ENCODE data around the gene ZNF256. TPM values are rescaled to one million over a fixed set of nuclear protein-coding genes. Genes with fewer than 3 reads are reported as not detected.

ZNF256 gene
- total RNA-seq, 4 donors from 2014 or later, result 5.7 to 11.1 (median 6.3) TPM

GRCh38 chr19:57947088-57947418, 453 bp downstream of the ZNF256 start:
- H3K4me1 ChIP-seq, result peaks cover 11% of the 10 kb centered on the region in 2 donors
- H3K9me3 ChIP-seq, result no peaks in the 10 kb centered on the region
- no peaks in the 10 kb centered on the region for H3K27me3 ChIP-seq
- H3K4me3 ChIP-seq (replicated peaks in 1 of 3), result peak overlapping the region; percentile 77 to 92 (median 91)
- WGBS, 2 donors, result 0% methylated on average over 10 of the region's 18 CpGs; no CpG with 5 or more reads in 1 of the 2 donors
- H3K27ac ChIP-seq, result peak overlapping the region; percentile 20 to 55 (median 36)
- peaks cover 9 to 15% of the 10 kb centered on the region in 2 donors for H3K36me3 ChIP-seq
- peak in 1 of 2 donors; percentile 3 for DNase-seq
- intact Hi-C loops (cut with DNase I), result no loop called here
- TF ChIP-seq POLR2A (IDR thresholded peaks at IDR 0.05), result no peak
- TF ChIP-seq CTCF (IDR thresholded peaks at IDR 0.05), result no peak

GRCh38 chr19:57946316-57946715, 1.2 kb downstream of the ZNF256 start:
- peak overlapping the region in 1 of 3 donors; percentile 77 for H3K4me3 ChIP-seq (replicated peaks in 1 of 3)

GRCh38 chr19:57941593-57941992, 5.9 kb downstream of the ZNF256 start:
- Histone ChIP-seq H3K27ac (no peak overlapping the region), H3K4me3 (replicated peaks in 1 of 3) (no peak overlapping the region), H3K27me3 (no peaks in the 10 kb centered on the region), H3K9me3 (no peaks in the 10 kb centered on the region), H3K4me1 (peaks cover 7% of the 10 kb centered on the region in 2 donors), H3K36me3 (peaks cover 22 to 26% of the 10 kb centered on the region in 2 donors)
- TF ChIP-seq CTCF (IDR thresholded peaks at IDR 0.05) (no peak), POLR2A (IDR thresholded peaks at IDR 0.05) (no peak)
- no peak for DNase-seq
- intact Hi-C loops (cut with DNase I), result no loop called here
- 100% methylated on average over 3 of the region's 3 CpGs for WGBS, 2 donors

More at GRCh38 chr19:57946316-57946715, 1.2 kb downstream of the ZNF256 start:
- Histone ChIP-seq H3K4me1 (peaks cover 11% of the 10 kb centered on the region in 2 donors), H3K36me3 (peaks cover 16 to 22% of the 10 kb centered on the region in 2 donors), H3K27ac (no peak overlapping the region), H3K9me3 (no peaks in the 10 kb centered on the region), H3K27me3 (no peaks in the 10 kb centered on the region)
- DNase-seq, result no peak
- intact Hi-C loops (cut with DNase I), result no loop called here
- TF ChIP-seq CTCF (IDR thresholded peaks at IDR 0.05), result no peak
- no peak for TF ChIP-seq POLR2A (IDR thresholded peaks at IDR 0.05)
- WGBS, 2 donors, result 60 to 69% methylated on average over 2 of the region's 2 CpGs

GRCh38 chr19:57935731-57936130, 11.8 kb downstream of the ZNF256 start:
- DNase-seq, result no peak
- no peak overlapping the region for H3K4me3 ChIP-seq (replicated peaks in 1 of 3)
- 80 to 83% methylated on average over 12 of the region's 12 CpGs for WGBS, 2 donors
- no peaks in the 10 kb centered on the region for H3K9me3 ChIP-seq
- peak overlapping the region in 1 of 3 donors; percentile 72 for H3K27ac ChIP-seq
- no peak for TF ChIP-seq CTCF (IDR thresholded peaks at IDR 0.05)
- TF ChIP-seq POLR2A (IDR thresholded peaks at IDR 0.05), result no peak
- peaks cover 0 to 3% of the 10 kb centered on the region in 2 donors for H3K36me3 ChIP-seq
- peaks cover 11 to 12% of the 10 kb centered on the region in 2 donors for H3K4me1 ChIP-seq
- H3K27me3 ChIP-seq, result no peaks in the 10 kb centered on the region
- intact Hi-C loops (cut with DNase I), result no loop called here

GRCh38 chr19:57934820-57935665, 12.5 kb downstream of the ZNF256 start, which contains the start of gene ZNF418:
TSS of gene ZNF418 (minus strand) at chr19:57935402. CDS start at chr19:57933822, 1,580 bp downstream.
- no peaks in the 10 kb centered on the region for H3K9me3 ChIP-seq
- DNase-seq, result peak; percentile 68 to 72
- peak within 1 kb of the TSS; percentile 2 to 83 (median 60) for H3K4me3 ChIP-seq (replicated peaks in 1 of 3)
- intact Hi-C loops (cut with DNase I), result no loop called here
- no peak for TF ChIP-seq CTCF (IDR thresholded peaks at IDR 0.05)
- peak in 1 of 2 donors; percentile 38 for TF ChIP-seq POLR2A (IDR thresholded peaks at IDR 0.05)
- no peaks in the 10 kb centered on the region for H3K27me3 ChIP-seq
- peaks cover 0 to 6% of the 10 kb centered on the region in 2 donors for H3K36me3 ChIP-seq
- peak within 1 kb of the TSS; percentile 10 to 72 (median 56) for H3K27ac ChIP-seq
- peaks cover 11 to 12% of the 10 kb centered on the region in 2 donors for H3K4me1 ChIP-seq
- WGBS, 2 donors, result 2 to 5% methylated on average over 14 to 52 of the region's 54 CpGs

Measured in thyroid gland (tissue), 4 donors.